GM19193 (cell line): ENCODE data around the gene LAMB1.

Experiments used
- POLR2A ChIP-seq: IDR thresholded peaks from 4 replicates; pipeline ENCODE4 v1.6.1; 2011; ENCODE audit not compliant: insufficient read depth, insufficient read length; ENCODE audit errors: extremely low read depth

LAMB1 gene

GRCh38 chr7:108027239-108027638 is 24.3 kb upstream of the LAMB1 start:
- TF ChIP-seq POLR2A: no peak

- TF ChIP-seq POLR2A: no peak
Measured at GRCh38 chr7:108026647-108027046, 23.7 kb upstream of the LAMB1 start.

GRCh38 chr7:108026116-108026515 is 23.2 kb upstream of the LAMB1 start:
- no peak for TF ChIP-seq POLR2A

GRCh38 chr7:108024538-108024937 is 21.6 kb upstream of the LAMB1 start:
- no peak for TF ChIP-seq POLR2A

GRCh38 chr7:108020585-108020984 is 17.6 kb upstream of the LAMB1 start:
- no peak for TF ChIP-seq POLR2A

GRCh38 chr7:108018668-108019067 is 15.7 kb upstream of the LAMB1 start:
- TF ChIP-seq POLR2A: no peak

- TF ChIP-seq POLR2A: no peak
Measured at GRCh38 chr7:108017776-108018151, 14.8 kb upstream of the LAMB1 start.

- no peak for TF ChIP-seq POLR2A
Measured at GRCh38 chr7:108016841-108017775, 14.1 kb upstream of the LAMB1 start.

- TF ChIP-seq POLR2A: no peak
Measured at GRCh38 chr7:108015740-108016139, 12.8 kb upstream of the LAMB1 start.

GRCh38 chr7:108014747-108015682 is 12.1 kb upstream of the LAMB1 start:
- TF ChIP-seq POLR2A: no peak

GRCh38 chr7:108014215-108014614 is 11.3 kb upstream of the LAMB1 start:
- TF ChIP-seq POLR2A: no peak

- TF ChIP-seq POLR2A: no peak
Measured at GRCh38 chr7:108012499-108013430, 9.8 kb upstream of the LAMB1 start.

GRCh38 chr7:108010377-108010776 is 7.4 kb upstream of the LAMB1 start:
- TF ChIP-seq POLR2A: no peak

- no peak for TF ChIP-seq POLR2A
Measured at GRCh38 chr7:108009873-108010272, 6.9 kb upstream of the LAMB1 start.

- no peak for TF ChIP-seq POLR2A
Measured at GRCh38 chr7:108008827-108009226, 5.9 kb upstream of the LAMB1 start.

GRCh38 chr7:108008240-108008639 is 5.3 kb upstream of the LAMB1 start:
- no peak for TF ChIP-seq POLR2A
